ENCODE data around the gene NLGN1.

- TF ChIP-seq POLR2A (IDR thresholded peaks at IDR 0.05) = no peak
- TF ChIP-seq, protein P1, sequence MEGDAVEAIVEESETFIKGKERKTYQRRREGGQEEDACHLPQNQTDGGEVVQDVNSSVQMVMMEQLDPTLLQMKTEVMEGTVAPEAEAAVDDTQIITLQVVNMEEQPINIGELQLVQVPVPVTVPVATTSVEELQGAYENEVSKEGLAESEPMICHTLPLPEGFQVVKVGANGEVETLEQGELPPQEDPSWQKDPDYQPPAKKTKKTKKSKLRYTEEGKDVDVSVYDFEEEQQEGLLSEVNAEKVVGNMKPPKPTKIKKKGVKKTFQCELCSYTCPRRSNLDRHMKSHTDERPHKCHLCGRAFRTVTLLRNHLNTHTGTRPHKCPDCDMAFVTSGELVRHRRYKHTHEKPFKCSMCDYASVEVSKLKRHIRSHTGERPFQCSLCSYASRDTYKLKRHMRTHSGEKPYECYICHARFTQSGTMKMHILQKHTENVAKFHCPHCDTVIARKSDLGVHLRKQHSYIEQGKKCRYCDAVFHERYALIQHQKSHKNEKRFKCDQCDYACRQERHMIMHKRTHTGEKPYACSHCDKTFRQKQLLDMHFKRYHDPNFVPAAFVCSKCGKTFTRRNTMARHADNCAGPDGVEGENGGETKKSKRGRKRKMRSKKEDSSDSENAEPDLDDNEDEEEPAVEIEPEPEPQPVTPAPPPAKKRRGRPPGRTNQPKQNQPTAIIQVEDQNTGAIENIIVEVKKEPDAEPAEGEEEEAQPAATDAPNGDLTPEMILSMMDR (IDR thresholded peaks at IDR 0.05) = no peak
- no peak for TF ChIP-seq POLR2AphosphoS5 (IDR thresholded peaks at IDR 0.05)
Measured at GRCh38 chr3:174002543-174002942, 605.0 kb downstream of the NLGN1 start.
